HEK293 (cell line): ENCODE data around the gene TRIM28.
A peak's percentile ranks its signal among the peaks of the same experiment; 100 is the strongest.

Experiments
- GLI2 ChIP-seq: fragments of 450-650 bp; formaldehyde crosslinking; IDR thresholded peaks from 2 replicates; pipeline ENCODE4; 2017; ENCODE audit warnings: missing biosample characterization, missing genetic modification characterization, low read depth, borderline replicate concordance
- GLI4 ChIP-seq: fragments of 450-650 bp; formaldehyde crosslinking; IDR thresholded peaks from 2 replicates; pipeline ENCODE4 v1.5.1; 2016; ENCODE audit warnings: missing biosample characterization, missing genetic modification characterization
- KLF16 ChIP-seq: fragments of 450-650 bp; formaldehyde crosslinking; IDR thresholded peaks from 2 replicates; pipeline ENCODE4 v1.5.1; 2017; ENCODE audit warnings: missing biosample characterization, missing genetic modification characterization
- MZF1 ChIP-seq: fragments of 450-650 bp; formaldehyde crosslinking; IDR thresholded peaks from 2 replicates; pipeline ENCODE4 v1.5.1; 2017; ENCODE audit warnings: missing biosample characterization, missing genetic modification characterization, borderline replicate concordance
- OVOL3 ChIP-seq: fragments of 450-650 bp; formaldehyde crosslinking; IDR thresholded peaks from 2 replicates; pipeline ENCODE4 v1.5.1; 2016; ENCODE audit warnings: missing biosample characterization, missing genetic modification characterization
- PRDM4 ChIP-seq: fragments of 450-650 bp; formaldehyde crosslinking; IDR thresholded peaks from 2 replicates; pipeline ENCODE4 v1.5.1; 2017; ENCODE audit warnings: missing biosample characterization, missing genetic modification characterization
- REPIN1 ChIP-seq: fragments of 450-650 bp; formaldehyde crosslinking; IDR thresholded peaks from 2 replicates; pipeline ENCODE4 v1.5.1; 2017; ENCODE audit warnings: missing biosample characterization, missing genetic modification characterization, low read depth
- REST ChIP-seq: fragments of 450-650 bp; formaldehyde crosslinking; IDR thresholded peaks from 2 replicates; pipeline ENCODE4 v1.5.1; 2016; ENCODE audit warnings: missing biosample characterization, missing genetic modification characterization
- WT1 ChIP-seq: fragments of 450-650 bp; formaldehyde crosslinking; IDR thresholded peaks from 2 replicates; pipeline ENCODE4 v1.5.1; 2016; ENCODE audit warnings: missing biosample characterization, missing genetic modification characterization
- ZBTB21 ChIP-seq: fragments of 450-650 bp; formaldehyde crosslinking; IDR thresholded peaks from 2 replicates; pipeline ENCODE4 v1.5.1; 2017; ENCODE audit warnings: missing biosample characterization, missing genetic modification characterization
- ZBTB8A ChIP-seq: fragments of 450-650 bp; formaldehyde crosslinking; IDR thresholded peaks from 2 replicates; pipeline ENCODE4 v1.5.1; 2016; ENCODE audit warnings: missing biosample characterization, missing genetic modification characterization
- ZFP41 ChIP-seq: fragments of 450-650 bp; formaldehyde crosslinking; IDR thresholded peaks from 2 replicates; pipeline ENCODE4 v1.5.1; 2016; ENCODE audit warnings: missing biosample characterization, missing genetic modification characterization, borderline replicate concordance
- ZNF2 ChIP-seq: fragments of 450-650 bp; formaldehyde crosslinking; IDR thresholded peaks from 2 replicates; pipeline ENCODE4 v1.5.1; 2016; ENCODE audit warnings: missing biosample characterization, missing genetic modification characterization
- ZNF223 ChIP-seq: fragments of 450-650 bp; formaldehyde crosslinking; IDR thresholded peaks from 2 replicates; pipeline ENCODE4 v1.5.1; 2016; ENCODE audit warnings: missing biosample characterization, missing genetic modification characterization
- ZNF354C ChIP-seq: fragments of 450-650 bp; formaldehyde crosslinking; IDR thresholded peaks from 2 replicates; pipeline ENCODE4 v1.5.1; 2016; ENCODE audit warnings: missing biosample characterization, missing genetic modification characterization, low read depth, borderline replicate concordance
- ZNF391 ChIP-seq: fragments of 450-650 bp; formaldehyde crosslinking; IDR thresholded peaks from 2 replicates; pipeline ENCODE4 v1.5.1; 2016; ENCODE audit warnings: low read depth, missing biosample characterization, missing genetic modification characterization, borderline replicate concordance
- ZNF501 ChIP-seq: fragments of 450-650 bp; formaldehyde crosslinking; IDR thresholded peaks from 2 replicates; pipeline ENCODE4 v1.5.1; 2016; ENCODE audit warnings: missing biosample characterization, missing genetic modification characterization
- ZNF548 ChIP-seq: fragments of 450-650 bp; formaldehyde crosslinking; IDR thresholded peaks from 2 replicates; pipeline ENCODE4 v1.5.1; 2016; ENCODE audit warnings: missing biosample characterization, missing genetic modification characterization
- ZNF585B ChIP-seq: fragments of 450-650 bp; formaldehyde crosslinking; IDR thresholded peaks from 2 replicates; pipeline ENCODE4 v1.5.1; 2016; ENCODE audit warnings: missing biosample characterization, missing genetic modification characterization
- ZNF596 ChIP-seq: fragments of 450-650 bp; IDR thresholded peaks from 2 replicates; pipeline ENCODE4 v1.5.0; 2018; ENCODE audit warnings: missing biosample characterization, mild to moderate bottlenecking, missing genetic modification characterization, moderate library complexity
- ZNF621 ChIP-seq: fragments of 450-650 bp; formaldehyde crosslinking; IDR thresholded peaks from 2 replicates; pipeline ENCODE4 v1.5.1; 2017; ENCODE audit warnings: missing biosample characterization, missing genetic modification characterization
- ZNF624 ChIP-seq: fragments of 450-650 bp; formaldehyde crosslinking; IDR thresholded peaks from 2 replicates; pipeline ENCODE4 v1.5.1; 2017; ENCODE audit warnings: missing biosample characterization, missing genetic modification characterization
- ZNF707 ChIP-seq: fragments of 450-650 bp; formaldehyde crosslinking; IDR thresholded peaks from 2 replicates; pipeline ENCODE4 v1.5.1; 2016; ENCODE audit warnings: missing biosample characterization, missing genetic modification characterization
- ZNF777 ChIP-seq: fragments of 450-650 bp; formaldehyde crosslinking; IDR thresholded peaks from 2 replicates; pipeline ENCODE4 v1.5.1; 2017; ENCODE audit warnings: missing biosample characterization, missing genetic modification characterization, borderline replicate concordance
- ZSCAN16 ChIP-seq: fragments of 450-650 bp; formaldehyde crosslinking; IDR thresholded peaks from 2 replicates; pipeline ENCODE4 v1.5.1; 2016; ENCODE audit warnings: missing biosample characterization, missing genetic modification characterization
- TF ChIP-seq, protein P1 (sequence below): fragments of 450-650 bp; formaldehyde crosslinking; IDR thresholded peaks from 2 replicates; pipeline ENCODE4; 2016; ENCODE audit warnings: missing biosample characterization, missing genetic modification characterization
- TF ChIP-seq, protein P2 (sequence below): fragments of 450-650 bp; formaldehyde crosslinking; IDR thresholded peaks from 2 replicates; pipeline ENCODE4 v1.5.1; 2016; ENCODE audit warnings: missing biosample characterization, missing genetic modification characterization, borderline replicate concordance

The TRIM28 gene

GRCh38 chr19:58572818-58573657 lies 29.2 kb downstream of the TRIM28 start, which contains the start of gene MZF1 (continued):
- TF ChIP-seq OVOL3 (0 out of 2 replicates have a peak, but pooled peaks have one; percentile 59), ZNF707 (tag by site-specific recombination) (no peak), REST (tag by site-specific recombination) (0 out of 2 replicates have a peak, but pooled peaks have one; percentile 41), ZNF354C (no peak), ZNF596 (peak; percentile 75), WT1 (tag by site-specific recombination) (peak; percentile 59; the same call in 1 of the 2 replicates), ZNF585B (tag by site-specific recombination) (no peak), ZFP41 (tag by site-specific recombination) (no peak), ZNF777 (tag by site-specific recombination) (peak; percentile 100), GLI4 (tag by site-specific recombination) (peak; percentile 97), GLI2 (no peak), ZBTB21 (tag by site-specific recombination) (peak; percentile 94), ZSCAN16 (tag by site-specific recombination) (no peak), ZNF621 (tag by site-specific recombination) (no peak), ZNF2 (peak; percentile 89), ZNF223 (no peak), ZNF548 (no peak), PRDM4 (tag by site-specific recombination) (peak; percentile 76), MZF1 (tag by site-specific recombination) (peak; percentile 59; the same call in 1 of the 2 replicates), ZBTB8A (tag by site-specific recombination) (0 out of 2 replicates have a peak, but pooled peaks have one; percentile 10), ZNF501 (tag by site-specific recombination) (peak; percentile 83), ZNF624 (no peak), KLF16 (peak; percentile 68), REPIN1 (tag by site-specific recombination) (no peak), ZNF391 (tag by site-specific recombination) (peak; percentile 89; the same call in 1 of the 2 replicates)
- TF ChIP-seq, protein P1, sequence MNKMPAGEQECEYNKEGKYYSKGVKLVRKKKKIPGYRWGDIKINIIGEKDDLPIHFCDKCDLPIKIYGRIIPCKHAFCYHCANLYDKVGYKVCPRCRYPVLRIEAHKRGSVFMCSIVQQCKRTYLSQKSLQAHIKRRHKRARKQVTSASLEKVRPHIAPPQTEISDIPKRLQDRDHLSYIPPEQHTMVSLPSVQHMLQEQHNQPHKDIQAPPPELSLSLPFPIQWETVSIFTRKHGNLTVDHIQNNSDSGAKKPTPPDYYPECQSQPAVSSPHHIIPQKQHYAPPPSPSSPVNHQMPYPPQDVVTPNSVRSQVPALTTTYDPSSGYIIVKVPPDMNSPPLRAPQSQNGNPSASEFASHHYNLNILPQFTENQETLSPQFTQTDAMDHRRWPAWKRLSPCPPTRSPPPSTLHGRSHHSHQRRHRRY: no peak
- TF ChIP-seq, protein P2, sequence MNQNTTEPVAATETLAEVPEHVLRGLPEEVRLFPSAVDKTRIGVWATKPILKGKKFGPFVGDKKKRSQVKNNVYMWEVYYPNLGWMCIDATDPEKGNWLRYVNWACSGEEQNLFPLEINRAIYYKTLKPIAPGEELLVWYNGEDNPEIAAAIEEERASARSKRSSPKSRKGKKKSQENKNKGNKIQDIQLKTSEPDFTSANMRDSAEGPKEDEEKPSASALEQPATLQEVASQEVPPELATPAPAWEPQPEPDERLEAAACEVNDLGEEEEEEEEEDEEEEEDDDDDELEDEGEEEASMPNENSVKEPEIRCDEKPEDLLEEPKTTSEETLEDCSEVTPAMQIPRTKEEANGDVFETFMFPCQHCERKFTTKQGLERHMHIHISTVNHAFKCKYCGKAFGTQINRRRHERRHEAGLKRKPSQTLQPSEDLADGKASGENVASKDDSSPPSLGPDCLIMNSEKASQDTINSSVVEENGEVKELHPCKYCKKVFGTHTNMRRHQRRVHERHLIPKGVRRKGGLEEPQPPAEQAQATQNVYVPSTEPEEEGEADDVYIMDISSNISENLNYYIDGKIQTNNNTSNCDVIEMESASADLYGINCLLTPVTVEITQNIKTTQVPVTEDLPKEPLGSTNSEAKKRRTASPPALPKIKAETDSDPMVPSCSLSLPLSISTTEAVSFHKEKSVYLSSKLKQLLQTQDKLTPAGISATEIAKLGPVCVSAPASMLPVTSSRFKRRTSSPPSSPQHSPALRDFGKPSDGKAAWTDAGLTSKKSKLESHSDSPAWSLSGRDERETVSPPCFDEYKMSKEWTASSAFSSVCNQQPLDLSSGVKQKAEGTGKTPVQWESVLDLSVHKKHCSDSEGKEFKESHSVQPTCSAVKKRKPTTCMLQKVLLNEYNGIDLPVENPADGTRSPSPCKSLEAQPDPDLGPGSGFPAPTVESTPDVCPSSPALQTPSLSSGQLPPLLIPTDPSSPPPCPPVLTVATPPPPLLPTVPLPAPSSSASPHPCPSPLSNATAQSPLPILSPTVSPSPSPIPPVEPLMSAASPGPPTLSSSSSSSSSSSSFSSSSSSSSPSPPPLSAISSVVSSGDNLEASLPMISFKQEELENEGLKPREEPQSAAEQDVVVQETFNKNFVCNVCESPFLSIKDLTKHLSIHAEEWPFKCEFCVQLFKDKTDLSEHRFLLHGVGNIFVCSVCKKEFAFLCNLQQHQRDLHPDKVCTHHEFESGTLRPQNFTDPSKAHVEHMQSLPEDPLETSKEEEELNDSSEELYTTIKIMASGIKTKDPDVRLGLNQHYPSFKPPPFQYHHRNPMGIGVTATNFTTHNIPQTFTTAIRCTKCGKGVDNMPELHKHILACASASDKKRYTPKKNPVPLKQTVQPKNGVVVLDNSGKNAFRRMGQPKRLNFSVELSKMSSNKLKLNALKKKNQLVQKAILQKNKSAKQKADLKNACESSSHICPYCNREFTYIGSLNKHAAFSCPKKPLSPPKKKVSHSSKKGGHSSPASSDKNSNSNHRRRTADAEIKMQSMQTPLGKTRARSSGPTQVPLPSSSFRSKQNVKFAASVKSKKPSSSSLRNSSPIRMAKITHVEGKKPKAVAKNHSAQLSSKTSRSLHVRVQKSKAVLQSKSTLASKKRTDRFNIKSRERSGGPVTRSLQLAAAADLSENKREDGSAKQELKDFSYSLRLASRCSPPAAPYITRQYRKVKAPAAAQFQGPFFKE (tag by site-specific recombination): no peak
